Renal pelvis (tissue), 4 donors: Measurements from ENCODE around the gene SMIM43. TPM values are rescaled to one million over a fixed set of nuclear protein-coding genes. Genes with fewer than 3 reads are reported as not detected.
A peak's percentile ranks its signal among the peaks of the same experiment; 100 is the strongest.
"Not testable (repeated sequence)": the region's sequence is repeated elsewhere in the genome, so short reads cannot be mapped to it uniquely, and the experiment has no call there.

Experiments
- DNase-seq: peaks from one replicate; pipeline ENCODE4 v3.0.0-alpha.2; 2013
- polyA plus RNA-seq, 3 donors: library from polyadenylated mRNA; unstranded; fragments of 120-200 nt; gene quantifications; one replicate each; pipeline ENCODE4 v1.2.1, GENCODE V29; 2013; ENCODE audit not compliant: insufficient read length in 3 of 3

The SMIM43 gene
- polyA plus RNA-seq, 3 donors, result 0.44 to 0.78 (median 0.65) TPM

- no peak for DNase-seq
Observed at GRCh38 chr4:121784401-121784800, 19.4 kb upstream of the SMIM43 start.

DNA sequence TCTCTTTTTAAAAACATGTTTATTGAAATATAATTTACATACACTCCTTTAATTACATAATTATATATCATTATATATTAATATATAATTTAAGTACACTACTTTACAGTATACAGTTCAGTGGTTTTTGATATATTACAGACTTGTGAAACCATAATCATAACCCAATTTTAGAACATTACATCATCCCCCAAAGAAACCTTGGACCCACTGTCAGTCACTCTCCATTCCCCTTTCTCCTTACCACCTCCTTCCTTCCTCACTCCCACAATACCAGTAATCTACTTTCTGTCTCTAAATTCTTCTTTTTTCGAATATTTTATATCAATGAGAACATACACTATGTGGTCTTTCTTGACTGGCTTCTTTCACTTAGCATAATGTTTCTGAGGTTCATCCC lies 18.2 kb upstream of the SMIM43 start:
- no peak for DNase-seq

DNA sequence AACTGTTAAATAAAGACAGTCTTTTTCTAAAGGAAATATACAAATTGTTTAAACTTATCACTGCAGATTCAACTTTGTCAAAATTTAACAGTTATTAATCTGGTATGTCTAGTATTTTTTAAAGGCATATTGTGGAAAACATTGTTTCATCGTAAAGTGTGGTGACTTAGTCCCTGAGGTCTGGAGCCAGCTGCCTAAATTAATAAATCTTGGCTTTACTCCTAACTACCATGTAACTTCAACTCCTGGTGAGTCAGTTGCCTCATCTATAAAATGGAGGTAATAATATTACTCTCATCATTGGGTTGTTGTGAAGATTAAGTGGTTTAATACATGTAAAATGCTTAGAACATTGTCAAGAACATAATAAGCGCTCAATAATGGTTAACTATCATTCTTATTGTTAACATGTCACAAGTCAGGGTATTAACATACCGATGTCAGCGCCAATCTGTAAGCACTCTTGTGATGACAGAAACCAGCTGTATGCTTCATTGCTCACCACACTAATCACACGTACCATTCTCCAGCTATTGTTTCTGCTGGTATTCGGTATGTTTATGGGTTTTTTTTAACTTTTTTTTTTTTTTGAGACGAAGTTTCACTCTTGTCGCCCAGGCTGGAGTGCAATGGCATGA lies 14.1 kb upstream of the SMIM43 start:
- no peak for DNase-seq

DNA sequence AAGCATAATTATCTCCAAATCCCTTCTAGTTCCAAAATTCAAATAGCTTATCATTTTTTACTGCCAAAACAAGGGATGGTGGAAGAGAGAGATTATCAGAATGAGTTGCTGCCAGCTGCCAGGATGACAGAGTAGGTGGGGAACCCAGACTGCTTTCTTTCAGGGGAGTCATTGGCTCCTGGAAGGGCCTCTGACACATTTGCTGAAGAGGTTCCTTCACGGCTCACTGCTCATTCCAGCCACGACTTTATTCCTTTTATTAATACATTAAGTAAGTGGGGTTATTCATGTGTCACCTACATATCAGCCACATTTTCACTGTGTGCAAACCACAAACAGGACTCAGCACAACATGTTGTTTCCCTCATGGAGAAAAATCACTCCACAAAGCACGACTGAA lies 12.7 kb upstream of the SMIM43 start:
- no peak for DNase-seq

DNA sequence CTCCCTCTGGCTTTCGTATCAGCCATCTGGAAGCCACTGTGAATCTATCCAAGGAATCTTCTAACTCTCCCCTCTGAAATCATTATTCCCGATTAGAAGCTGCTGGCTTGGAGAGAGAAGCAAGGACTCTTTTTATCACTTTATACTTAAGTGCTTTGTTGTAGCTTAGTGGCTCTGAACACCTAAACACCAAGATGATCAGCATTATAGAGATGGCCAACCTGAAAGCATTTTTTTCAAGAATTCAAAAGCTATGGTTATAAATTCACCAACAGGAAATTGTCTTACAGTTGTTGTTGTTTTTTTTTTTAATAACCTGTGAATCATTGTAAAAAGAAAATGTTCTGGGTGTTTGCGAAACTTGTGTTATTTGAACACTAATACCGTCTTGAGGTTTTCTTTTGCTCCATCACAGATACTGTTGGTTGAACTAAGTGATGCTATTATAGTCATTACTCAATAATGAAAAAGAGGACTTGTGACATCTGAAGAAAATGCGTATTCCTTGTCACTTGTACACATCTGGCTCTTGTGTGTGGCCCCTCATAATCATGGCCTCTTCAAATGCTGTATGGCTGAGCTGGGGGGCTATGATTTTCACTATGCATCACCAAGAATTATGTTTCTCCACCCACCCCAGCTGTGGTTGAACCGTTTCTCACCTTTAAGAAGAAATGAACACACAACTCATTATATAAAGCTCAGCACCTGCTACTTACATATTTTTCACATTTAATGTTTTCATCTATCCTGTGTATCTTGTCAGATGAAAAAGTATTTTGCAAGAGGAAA lies 11.8 kb upstream of the SMIM43 start:
- no peak for DNase-seq

DNA sequence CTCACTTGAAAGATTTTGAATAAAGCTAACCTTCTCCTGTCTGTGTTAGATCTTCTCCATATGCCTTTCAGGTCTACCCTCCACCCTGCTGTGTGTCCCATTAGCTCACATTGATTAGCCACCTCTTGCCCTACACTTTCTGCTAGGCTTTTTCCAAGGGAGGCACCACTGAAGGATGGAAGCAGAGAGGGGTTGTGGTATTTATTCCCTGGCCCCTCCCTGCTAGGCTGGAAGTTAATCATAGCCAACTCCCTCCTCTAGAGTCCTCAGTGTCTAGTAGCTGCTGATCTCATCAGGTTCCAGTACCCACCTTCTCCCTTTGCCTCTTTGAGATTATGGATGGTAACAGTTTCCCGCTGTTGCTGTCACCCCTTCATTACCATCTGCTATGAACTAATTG lies 8.9 kb upstream of the SMIM43 start:
- DNase-seq, result no peak

DNA sequence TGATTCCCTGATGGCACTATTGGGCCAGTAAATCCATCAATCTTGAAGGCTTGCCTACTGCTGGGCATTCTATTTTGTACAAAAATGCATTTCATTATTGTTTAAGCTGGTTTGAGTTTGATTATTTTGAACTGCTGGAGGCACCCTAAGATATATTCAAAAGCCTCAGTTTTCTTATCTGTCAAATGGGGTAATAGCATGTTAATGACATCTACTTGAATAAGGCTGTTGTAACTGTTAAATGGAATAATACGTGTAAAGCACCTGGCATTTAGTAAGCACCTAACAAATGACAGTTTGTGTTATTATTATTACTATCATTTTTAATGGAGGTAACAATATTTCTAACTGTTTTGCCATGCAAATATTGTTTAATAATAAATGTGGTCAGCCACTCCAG lies 6.9 kb upstream of the SMIM43 start:
- no peak for DNase-seq

DNA sequence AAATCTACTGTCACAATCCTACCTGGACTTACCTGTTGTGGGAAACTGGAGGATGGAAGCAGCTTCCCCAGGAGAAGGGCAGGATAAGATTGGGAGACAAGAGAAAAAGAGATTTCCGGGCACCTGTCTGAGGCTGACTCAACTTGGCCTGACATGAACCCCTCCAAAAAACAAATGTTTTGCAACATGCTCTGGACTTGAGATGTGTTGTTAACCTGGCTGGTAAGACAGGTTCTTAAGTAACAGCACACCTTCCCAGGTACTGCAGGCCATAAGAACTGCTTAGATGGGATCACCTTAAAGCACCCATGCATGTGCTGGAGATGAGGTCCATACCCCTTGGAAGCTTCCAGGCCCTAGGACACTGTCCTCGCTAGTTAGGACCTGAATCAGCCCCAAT lies 4.4 kb upstream of the SMIM43 start:
- no peak for DNase-seq

DNA sequence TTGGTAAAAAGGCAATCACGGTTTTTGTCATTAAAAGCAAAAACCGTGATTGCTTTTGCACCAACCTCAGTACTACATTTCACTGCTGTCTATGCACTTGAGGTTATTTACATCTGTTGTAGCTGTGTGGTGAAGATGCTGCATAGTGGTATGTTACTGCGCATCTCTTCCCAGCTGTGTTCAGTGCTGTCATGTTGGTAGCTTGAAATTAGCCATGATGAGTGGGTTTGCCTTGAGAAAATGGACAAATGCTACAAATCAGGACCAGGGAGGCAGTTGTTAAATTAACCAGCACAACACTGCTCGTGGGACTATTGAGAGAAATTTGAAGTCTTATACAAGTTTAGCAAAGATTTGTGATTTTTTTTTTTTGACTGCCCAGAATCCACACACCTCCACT lies 2.2 kb upstream of the SMIM43 start:
- no peak for DNase-seq

- no peak for DNase-seq
Observed at GRCh38 chr4:121765971-121766538, 1.1 kb upstream of the SMIM43 start.

DNA sequence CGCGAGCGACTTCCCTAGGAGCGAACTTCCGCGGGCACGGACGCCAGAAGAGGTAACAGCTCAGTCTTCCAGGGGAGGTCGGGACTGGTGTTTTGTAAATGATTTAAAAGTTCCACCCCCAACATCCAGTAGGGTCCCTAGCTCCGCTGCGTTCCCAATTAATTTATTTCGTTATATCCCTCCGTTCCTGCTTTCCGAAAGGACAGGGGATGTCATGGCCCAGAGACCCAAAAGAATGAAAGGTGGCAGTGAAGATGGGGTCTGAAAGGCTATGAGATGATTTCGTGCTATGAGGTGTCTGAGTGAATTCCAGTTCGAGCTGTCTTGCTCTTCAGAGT lies 373 bp upstream of the SMIM43 start:
- DNase-seq, result no peak

GRCh38 chr4:121764303-121764701 lies 662 bp downstream of the SMIM43 start:
- no peak for DNase-seq

DNA sequence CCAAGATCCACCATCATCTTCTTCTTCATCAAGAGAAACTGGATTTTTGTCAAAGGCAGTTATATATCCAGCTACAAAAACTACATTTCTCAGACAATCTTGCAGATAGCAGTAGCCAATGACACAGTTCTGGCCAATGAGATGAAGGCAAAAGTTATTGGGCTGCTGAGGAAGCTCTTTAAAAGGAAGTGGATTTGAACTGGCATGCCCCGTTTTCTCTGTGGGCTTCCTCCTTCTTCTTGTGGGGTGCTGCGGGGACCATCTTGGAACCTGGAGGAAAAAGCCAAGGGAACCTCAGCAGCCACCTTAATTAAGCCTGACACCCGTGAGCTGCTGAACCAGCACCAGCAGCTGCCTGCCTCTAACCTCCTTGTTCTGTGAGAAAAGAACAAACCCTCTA lies 4.8 kb downstream of the SMIM43 start:
- DNase-seq, result no peak

- no peak for DNase-seq
Observed at GRCh38 chr4:121758925-121759568, 5.9 kb downstream of the SMIM43 start.

GRCh38 chr4:121752142-121752541 lies 12.8 kb downstream of the SMIM43 start:
- DNase-seq, result not testable (repeated sequence)

DNA sequence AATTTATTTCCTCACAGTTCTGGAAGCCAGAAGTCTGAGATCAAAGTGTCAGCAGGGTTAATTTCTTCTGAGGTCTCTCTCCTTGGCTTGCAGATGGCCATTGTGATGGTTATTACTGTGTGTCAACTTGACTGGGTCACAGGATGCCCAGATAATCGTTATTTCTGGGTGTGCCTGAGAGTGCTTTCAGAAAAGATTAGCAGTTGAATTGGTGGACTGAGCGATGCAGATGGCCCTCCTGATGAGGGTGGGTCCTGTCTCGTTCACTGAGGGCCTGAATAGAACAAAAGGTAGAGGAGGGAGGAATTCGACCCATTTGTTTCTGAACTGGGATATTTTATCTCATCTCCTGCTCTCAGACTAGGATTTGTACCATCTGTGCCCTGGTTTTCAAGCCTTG lies 15.7 kb downstream of the SMIM43 start:
- no peak for DNase-seq

- DNase-seq, result no peak
Observed at GRCh38 chr4:121742794-121743193, 22.2 kb downstream of the SMIM43 start.

GRCh38 chr4:121741751-121742150 lies 23.2 kb downstream of the SMIM43 start:
- no peak for DNase-seq

DNA sequence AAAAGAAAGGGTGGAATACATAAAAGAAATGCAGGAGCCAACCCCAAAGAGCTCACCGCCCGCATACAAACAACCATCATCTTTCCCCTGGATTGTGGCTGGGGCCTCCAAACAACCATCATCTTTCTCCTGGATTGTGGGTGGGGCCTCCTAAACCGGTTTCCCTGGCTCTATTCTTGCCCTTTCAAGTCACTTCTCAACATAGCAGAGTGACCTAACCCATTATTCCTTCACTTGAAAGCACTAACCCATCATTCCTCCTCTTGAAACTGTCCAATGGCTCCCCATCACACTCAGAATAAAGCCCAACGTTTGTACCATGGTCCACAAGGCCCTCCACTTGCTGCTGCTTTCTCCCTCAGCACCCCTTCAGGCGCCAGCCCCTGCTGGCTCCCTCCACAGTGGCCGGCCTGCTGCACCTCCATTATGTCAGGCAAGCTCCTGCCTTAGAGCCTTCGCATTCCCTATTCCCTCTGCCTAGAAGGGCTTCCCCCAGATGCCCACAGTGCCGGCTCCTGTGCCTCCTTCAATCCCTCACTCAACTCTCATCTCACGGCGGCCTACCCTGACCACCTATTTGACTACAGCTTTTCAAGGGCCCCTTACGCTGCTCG lies 24.1 kb downstream of the SMIM43 start:
- DNase-seq, result no peak

GRCh38 chr4:121739575-121739974 lies 25.4 kb downstream of the SMIM43 start:
- no peak for DNase-seq

GRCh38 chr4:121738780-121739535 lies 26.0 kb downstream of the SMIM43 start:
- peak; percentile 76 for DNase-seq
